ENCODE results near the gene COLEC12. TPM values are rescaled to one million over a fixed set of nuclear protein-coding genes. Genes with fewer than 3 reads are reported as not detected.

Gene COLEC12
- total RNA-seq, 4 donors from 2014 or later = 1.4 to 12.2 (median 4.0) TPM

DNA sequence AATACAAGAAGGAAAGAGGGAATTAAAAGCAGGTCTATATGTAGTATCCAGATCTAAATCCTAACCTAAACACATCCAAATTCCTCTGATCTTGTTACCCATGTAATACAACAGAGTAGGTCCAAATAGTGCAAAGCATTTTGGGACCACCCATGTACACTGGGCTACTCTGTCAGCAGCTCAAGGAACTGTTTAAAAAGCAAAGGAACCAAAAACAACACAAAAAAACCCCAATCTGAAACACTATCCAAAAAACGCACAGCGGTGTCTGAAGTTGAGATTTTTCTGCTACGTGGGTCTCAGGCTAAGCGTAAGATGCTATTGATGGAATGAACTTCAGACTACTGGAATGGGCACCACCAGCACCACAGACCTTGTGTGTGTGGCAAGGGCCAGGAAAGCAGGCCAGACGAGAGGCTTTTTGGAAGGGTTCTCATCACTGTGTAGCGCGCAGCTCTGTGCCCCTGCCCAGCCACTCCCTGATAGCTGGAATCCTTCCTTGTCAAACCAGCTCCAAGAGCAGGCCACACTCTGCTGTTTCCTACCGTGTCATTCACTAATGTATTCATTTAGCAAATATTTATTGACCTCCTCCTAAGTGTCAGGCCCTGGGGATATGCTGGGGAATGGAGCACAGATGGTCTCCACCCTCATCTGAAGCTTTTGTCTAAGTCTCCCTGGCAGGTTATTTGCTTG lies 101.4 kb downstream of the COLEC12 start:
- H3K9me3 ChIP-seq = no peaks in the 10 kb centered on the region
- TF ChIP-seq, protein P1, sequence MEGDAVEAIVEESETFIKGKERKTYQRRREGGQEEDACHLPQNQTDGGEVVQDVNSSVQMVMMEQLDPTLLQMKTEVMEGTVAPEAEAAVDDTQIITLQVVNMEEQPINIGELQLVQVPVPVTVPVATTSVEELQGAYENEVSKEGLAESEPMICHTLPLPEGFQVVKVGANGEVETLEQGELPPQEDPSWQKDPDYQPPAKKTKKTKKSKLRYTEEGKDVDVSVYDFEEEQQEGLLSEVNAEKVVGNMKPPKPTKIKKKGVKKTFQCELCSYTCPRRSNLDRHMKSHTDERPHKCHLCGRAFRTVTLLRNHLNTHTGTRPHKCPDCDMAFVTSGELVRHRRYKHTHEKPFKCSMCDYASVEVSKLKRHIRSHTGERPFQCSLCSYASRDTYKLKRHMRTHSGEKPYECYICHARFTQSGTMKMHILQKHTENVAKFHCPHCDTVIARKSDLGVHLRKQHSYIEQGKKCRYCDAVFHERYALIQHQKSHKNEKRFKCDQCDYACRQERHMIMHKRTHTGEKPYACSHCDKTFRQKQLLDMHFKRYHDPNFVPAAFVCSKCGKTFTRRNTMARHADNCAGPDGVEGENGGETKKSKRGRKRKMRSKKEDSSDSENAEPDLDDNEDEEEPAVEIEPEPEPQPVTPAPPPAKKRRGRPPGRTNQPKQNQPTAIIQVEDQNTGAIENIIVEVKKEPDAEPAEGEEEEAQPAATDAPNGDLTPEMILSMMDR (IDR thresholded peaks at IDR 0.05) = no peak
- TF ChIP-seq POLR2A (IDR thresholded peaks at IDR 0.05) = no peak
- peaks cover 14 to 49% (median 17%) of the 10 kb centered on the region in 3 donors for H3K4me1 ChIP-seq
- intact Hi-C loops (cut with DNase I) = no loop called here
- no peaks in the 10 kb centered on the region for H3K27me3 ChIP-seq
- H3K36me3 ChIP-seq = no peaks in the 10 kb centered on the region
- no peak for DNase-seq
- no peak overlapping the region for H3K4me3 ChIP-seq
- H3K27ac ChIP-seq = peak overlapping the region in 2 of 4 donors; percentile 29 to 35
- WGBS, 2 donors = 50 to 53% methylated on average over 7 to 8 of the region's 8 CpGs

DNA sequence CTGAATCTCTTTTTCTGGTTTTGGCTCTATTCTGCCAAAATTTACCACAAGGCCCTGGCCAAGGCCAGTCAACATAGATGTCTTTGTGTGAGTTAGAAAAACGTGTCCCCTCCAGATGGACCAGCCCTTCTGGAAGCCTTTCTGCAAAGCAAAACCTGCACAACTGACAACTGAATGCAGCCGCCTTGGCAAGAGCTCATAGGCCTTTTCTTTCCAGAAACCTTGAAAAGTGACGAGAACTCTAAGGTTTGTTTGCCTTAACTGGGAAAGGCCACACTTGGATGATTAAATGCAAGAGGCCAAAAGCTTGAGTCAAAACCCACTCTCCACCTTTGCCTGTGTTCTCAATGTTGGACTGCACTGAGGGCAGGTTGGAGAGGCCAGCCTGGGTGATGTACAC lies 103.9 kb downstream of the COLEC12 start:
- Histone ChIP-seq H3K27me3 (no peaks in the 10 kb centered on the region), H3K36me3 (no peaks in the 10 kb centered on the region), H3K4me3 (no peak overlapping the region), H3K9me3 (no peaks in the 10 kb centered on the region), H3K4me1 (peaks cover 14 to 63% (median 17%) of the 10 kb centered on the region in 3 donors), H3K27ac (peak overlapping the region in 2 of 4 donors; percentile 3 to 66)
- no peak for TF ChIP-seq POLR2A (IDR thresholded peaks at IDR 0.05)
- TF ChIP-seq, protein P1 (IDR thresholded peaks at IDR 0.05) = no peak
- intact Hi-C loops (cut with DNase I) = no loop called here
- 42 to 57% methylated on average over 2 to 3 of the region's 3 CpGs for WGBS, 2 donors
- no peak for DNase-seq

DNA sequence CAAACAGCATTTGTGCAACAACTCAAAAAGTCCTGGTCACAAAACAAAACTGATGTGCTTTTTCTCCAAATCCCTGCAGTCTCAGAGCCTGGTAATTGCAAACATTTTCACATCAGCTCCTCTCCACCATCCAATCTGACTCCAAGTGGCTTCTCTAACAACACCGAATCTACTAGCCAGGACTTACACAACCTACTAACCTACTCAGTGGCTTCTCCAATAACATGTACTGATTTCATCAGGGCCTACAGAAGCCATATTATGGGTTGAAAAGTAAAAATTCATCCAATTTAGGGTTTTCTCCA lies 104.3 kb downstream of the COLEC12 start:
- H3K4me3 ChIP-seq = no peak overlapping the region
- H3K27ac ChIP-seq = peak overlapping the region in 2 of 4 donors; percentile 3 to 66
- no peaks in the 10 kb centered on the region for H3K9me3 ChIP-seq
- peaks cover 14 to 63% (median 17%) of the 10 kb centered on the region in 3 donors for H3K4me1 ChIP-seq
- intact Hi-C loops (cut with DNase I) = no loop called here
- no peaks in the 10 kb centered on the region for H3K36me3 ChIP-seq
- no peaks in the 10 kb centered on the region for H3K27me3 ChIP-seq
- WGBS, 2 donors = 43 to 62% methylated on average over 1 of the region's 1 CpG
- TF ChIP-seq, protein P1 (IDR thresholded peaks at IDR 0.05) = no peak
- no peak for TF ChIP-seq POLR2A (IDR thresholded peaks at IDR 0.05)
- DNase-seq = no peak

- Histone ChIP-seq H3K27ac (peak overlapping the region; percentile 3 to 66 (median 38)), H3K27me3 (no peaks in the 10 kb centered on the region), H3K4me3 (no peak overlapping the region), H3K36me3 (no peaks in the 10 kb centered on the region), H3K4me1 (peaks cover 14 to 63% (median 17%) of the 10 kb centered on the region in 3 donors), H3K9me3 (no peaks in the 10 kb centered on the region)
- 23 to 28% methylated on average over 11 to 13 of the region's 13 CpGs for WGBS, 2 donors
- TF ChIP-seq POLR2A (IDR thresholded peaks at IDR 0.05) = no peak
- TF ChIP-seq, protein P1 (IDR thresholded peaks at IDR 0.05) = no peak
- no peak for DNase-seq
- intact Hi-C loops (cut with DNase I) = no loop called here
Observed at GRCh38 chr18:395456-396250, 104.8 kb downstream of the COLEC12 start.

GRCh38 chr18:394987-395362 lies 105.5 kb downstream of the COLEC12 start:
- intact Hi-C loops (cut with DNase I) = no loop called here
- no peak for TF ChIP-seq POLR2A (IDR thresholded peaks at IDR 0.05)
- TF ChIP-seq, protein P1 (IDR thresholded peaks at IDR 0.05) = no peak
- peak overlapping the region; percentile 3 to 66 (median 38) for H3K27ac ChIP-seq

More at GRCh38 chr18:394987-395362, 105.5 kb downstream of the COLEC12 start:
- H3K27me3 ChIP-seq = no peaks in the 10 kb centered on the region
- H3K4me1 ChIP-seq = peaks cover 14 to 61% (median 14%) of the 10 kb centered on the region in 3 donors
- H3K4me3 ChIP-seq = no peak overlapping the region
- no peak for DNase-seq
- 20 to 43% methylated on average over 1 of the region's 1 CpG for WGBS, 2 donors
- H3K9me3 ChIP-seq = no peaks in the 10 kb centered on the region
- H3K36me3 ChIP-seq = no peaks in the 10 kb centered on the region
